OCI-LY7 (cell line): ENCODE results near the gene IDI1.

Experiments used
- EZH2phosphoT487 ChIP-seq: fragments of 200-600 bp; sonication (generic); IDR thresholded peaks from 2 replicates; pipeline ENCODE4 v1.6.1; 2018; ENCODE audit warnings: low read depth, borderline replicate concordance, mild to moderate bottlenecking, mixed run types, antibody characterized with exemption, low read length, moderate library complexity, mixed read lengths
- TF ChIP-seq, protein P1 (sequence below): fragments of 200-600 bp; sonication (generic); conservative IDR thresholded peaks from 2 replicates; pipeline ENCODE4 v1.5.1; 2014; ENCODE audit warnings: mild to moderate bottlenecking, antibody characterized with exemption, low read length, moderate library complexity, mixed read lengths

- TF ChIP-seq, protein P1, sequence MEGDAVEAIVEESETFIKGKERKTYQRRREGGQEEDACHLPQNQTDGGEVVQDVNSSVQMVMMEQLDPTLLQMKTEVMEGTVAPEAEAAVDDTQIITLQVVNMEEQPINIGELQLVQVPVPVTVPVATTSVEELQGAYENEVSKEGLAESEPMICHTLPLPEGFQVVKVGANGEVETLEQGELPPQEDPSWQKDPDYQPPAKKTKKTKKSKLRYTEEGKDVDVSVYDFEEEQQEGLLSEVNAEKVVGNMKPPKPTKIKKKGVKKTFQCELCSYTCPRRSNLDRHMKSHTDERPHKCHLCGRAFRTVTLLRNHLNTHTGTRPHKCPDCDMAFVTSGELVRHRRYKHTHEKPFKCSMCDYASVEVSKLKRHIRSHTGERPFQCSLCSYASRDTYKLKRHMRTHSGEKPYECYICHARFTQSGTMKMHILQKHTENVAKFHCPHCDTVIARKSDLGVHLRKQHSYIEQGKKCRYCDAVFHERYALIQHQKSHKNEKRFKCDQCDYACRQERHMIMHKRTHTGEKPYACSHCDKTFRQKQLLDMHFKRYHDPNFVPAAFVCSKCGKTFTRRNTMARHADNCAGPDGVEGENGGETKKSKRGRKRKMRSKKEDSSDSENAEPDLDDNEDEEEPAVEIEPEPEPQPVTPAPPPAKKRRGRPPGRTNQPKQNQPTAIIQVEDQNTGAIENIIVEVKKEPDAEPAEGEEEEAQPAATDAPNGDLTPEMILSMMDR: no peak
- no peak for TF ChIP-seq EZH2phosphoT487
Measured at GRCh38 chr10:1009071-1009494, 39.8 kb downstream of the IDI1 start.
